ENCODE measurements around the gene SLC26A11. TPM values are rescaled to one million over a fixed set of nuclear protein-coding genes. Genes with fewer than 3 reads are reported as not detected.

SLC26A11 gene
- total and polyA plus RNA-seq, 7 donors = 2.3 to 14.5 (median 9.3) TPM

DNA sequence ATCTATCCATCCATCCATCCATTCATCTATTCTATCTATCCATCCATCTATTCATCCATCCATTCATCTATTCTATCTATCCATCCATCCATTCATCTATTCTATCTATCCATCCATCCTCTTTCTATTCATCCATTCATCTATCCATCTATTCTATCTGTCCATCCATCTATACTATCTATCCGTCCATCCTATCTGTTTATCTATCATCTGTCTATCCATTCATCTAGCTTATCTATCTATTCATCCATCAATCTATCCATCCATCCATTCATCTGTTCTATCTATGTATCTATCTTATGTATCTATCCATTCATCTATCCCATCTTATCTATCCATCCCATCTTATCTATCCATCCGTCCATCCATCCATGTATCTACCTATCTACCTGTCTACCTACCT, 49.2 kb downstream of the SLC26A11 start:
- Histone ChIP-seq H3K36me3 (peaks cover 0 to 63% (median 13%) of the 10 kb centered on the region in 4 donors), H3K9me3 (no peaks in the 10 kb centered on the region), H3K27me3 (no peaks in the 10 kb centered on the region), H3K4me3 (no peak overlapping the region), H3K27ac (no peak overlapping the region), H3K4me1 (peaks cover 0 to 4% (median 3%) of the 10 kb centered on the region in 4 donors)
- no peak for TF ChIP-seq POLR2A (IDR thresholded peaks at IDR 0.05)
- intact Hi-C loops (cut with DNase I) = no loop called here
- WGBS, 2 donors = 90 to 92% methylated on average over 2 of the region's 2 CpGs
- no peak for DNase-seq

DNA sequence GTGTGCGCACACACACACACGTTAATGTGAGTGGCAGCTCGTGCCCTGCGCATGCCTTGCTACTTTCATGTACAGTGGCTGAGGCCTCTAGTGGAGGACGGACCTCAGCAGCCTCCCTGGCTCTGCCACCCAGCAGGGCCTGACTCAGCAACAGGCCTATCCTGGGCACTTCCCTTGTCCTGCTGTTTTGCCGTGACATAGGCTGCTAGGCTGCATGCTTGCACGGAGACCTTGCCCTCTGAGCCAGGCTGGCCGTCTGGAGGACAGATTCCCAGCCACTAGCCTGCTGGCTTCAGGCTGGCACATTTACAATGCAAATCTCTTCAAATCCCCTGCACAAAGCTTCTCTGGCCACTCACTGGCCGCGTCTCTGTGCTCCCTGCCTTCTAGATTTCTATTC, 49.9 kb downstream of the SLC26A11 start:
- H3K4me3 ChIP-seq = no peak overlapping the region

DNA sequence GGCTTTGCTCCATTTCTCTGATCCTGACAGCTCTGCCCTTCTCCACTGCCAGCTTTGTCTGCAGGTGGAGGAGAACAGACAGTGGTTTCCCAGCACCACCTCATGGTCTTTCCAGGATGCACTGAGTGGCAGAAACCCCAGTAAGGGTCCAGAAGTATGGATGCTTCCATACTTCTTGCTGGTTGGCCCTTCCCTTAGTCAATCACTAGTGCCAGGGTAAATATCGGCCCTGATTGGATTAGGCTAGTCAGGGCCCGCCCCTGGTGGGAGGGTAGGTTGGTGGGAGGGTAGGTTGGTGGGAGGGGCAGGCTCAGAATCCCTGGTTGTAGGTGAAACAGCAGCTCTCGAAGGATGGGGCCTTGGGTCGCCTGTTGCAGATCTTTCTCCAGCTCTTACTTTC, 50.6 kb downstream of the SLC26A11 start:
- H3K4me1 ChIP-seq = no peaks in the 10 kb centered on the region
- 80 to 90% methylated on average over 4 of the region's 4 CpGs for WGBS, 2 donors
- TF ChIP-seq EP300 (IDR thresholded peaks at IDR 0.05) (no peak), POLR2AphosphoS5 (IDR thresholded peaks at IDR 0.05) (no peak), POLR2A (IDR thresholded peaks at IDR 0.05) (no peak)
- TF ChIP-seq, protein P1, sequence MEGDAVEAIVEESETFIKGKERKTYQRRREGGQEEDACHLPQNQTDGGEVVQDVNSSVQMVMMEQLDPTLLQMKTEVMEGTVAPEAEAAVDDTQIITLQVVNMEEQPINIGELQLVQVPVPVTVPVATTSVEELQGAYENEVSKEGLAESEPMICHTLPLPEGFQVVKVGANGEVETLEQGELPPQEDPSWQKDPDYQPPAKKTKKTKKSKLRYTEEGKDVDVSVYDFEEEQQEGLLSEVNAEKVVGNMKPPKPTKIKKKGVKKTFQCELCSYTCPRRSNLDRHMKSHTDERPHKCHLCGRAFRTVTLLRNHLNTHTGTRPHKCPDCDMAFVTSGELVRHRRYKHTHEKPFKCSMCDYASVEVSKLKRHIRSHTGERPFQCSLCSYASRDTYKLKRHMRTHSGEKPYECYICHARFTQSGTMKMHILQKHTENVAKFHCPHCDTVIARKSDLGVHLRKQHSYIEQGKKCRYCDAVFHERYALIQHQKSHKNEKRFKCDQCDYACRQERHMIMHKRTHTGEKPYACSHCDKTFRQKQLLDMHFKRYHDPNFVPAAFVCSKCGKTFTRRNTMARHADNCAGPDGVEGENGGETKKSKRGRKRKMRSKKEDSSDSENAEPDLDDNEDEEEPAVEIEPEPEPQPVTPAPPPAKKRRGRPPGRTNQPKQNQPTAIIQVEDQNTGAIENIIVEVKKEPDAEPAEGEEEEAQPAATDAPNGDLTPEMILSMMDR (IDR thresholded peaks at IDR 0.05) = no peak
- intact Hi-C loops (cut with DNase I) = no loop called here
- H3K27ac ChIP-seq = no peak overlapping the region
- no peaks in the 10 kb centered on the region for H3K9me3 ChIP-seq
- peaks cover 0 to 56% (median 12%) of the 10 kb centered on the region in 4 donors for H3K36me3 ChIP-seq
- no peak overlapping the region for H3K4me3 ChIP-seq
- no peaks in the 10 kb centered on the region for H3K27me3 ChIP-seq
- DNase-seq = no peak

More for the DNA sequence above, 49.9 kb downstream of the SLC26A11 start:
- Histone ChIP-seq H3K36me3 (peaks cover 0 to 63% (median 13%) of the 10 kb centered on the region in 4 donors), H3K27me3 (no peaks in the 10 kb centered on the region), H3K4me1 (no peaks in the 10 kb centered on the region), H3K27ac (no peak overlapping the region), H3K9me3 (no peaks in the 10 kb centered on the region)
- intact Hi-C loops (cut with DNase I) = no loop called here
- no peak for DNase-seq
- 92 to 94% methylated on average over 10 of the region's 10 CpGs for WGBS, 2 donors
- TF ChIP-seq EP300 (IDR thresholded peaks at IDR 0.05) (no peak), POLR2A (IDR thresholded peaks at IDR 0.05) (no peak), POLR2AphosphoS5 (IDR thresholded peaks at IDR 0.05) (no peak)
- TF ChIP-seq, protein P1 (IDR thresholded peaks at IDR 0.05) = no peak

DNA sequence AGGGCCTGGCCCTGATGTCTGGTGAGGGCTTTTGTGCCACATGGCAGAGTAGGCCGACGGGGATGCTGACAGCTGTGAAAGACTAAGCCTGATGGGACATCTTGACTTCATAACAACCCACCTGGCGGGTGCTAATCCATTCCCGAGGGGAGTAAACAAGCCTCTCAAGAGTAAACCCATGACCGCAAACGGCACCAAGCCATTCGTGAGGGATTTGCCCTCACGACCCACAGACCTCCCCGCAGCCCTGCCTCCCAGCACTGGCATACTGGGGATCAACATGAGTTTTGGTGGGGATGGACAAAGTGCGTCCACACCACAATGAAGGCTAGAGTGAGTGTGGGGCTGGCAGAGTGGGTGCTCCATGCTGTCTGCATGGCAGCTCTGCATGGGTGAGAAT, 52.1 kb downstream of the SLC26A11 start:
- Histone ChIP-seq H3K36me3 (peaks cover 0 to 41% (median 11%) of the 10 kb centered on the region in 4 donors), H3K4me1 (peaks cover 0 to under 1% (median 0%) of the 10 kb centered on the region in 4 donors), H3K27ac (no peak overlapping the region), H3K27me3 (no peaks in the 10 kb centered on the region), H3K9me3 (no peaks in the 10 kb centered on the region), H3K4me3 (no peak overlapping the region)
- no peak for DNase-seq
- intact Hi-C loops (cut with DNase I) = no loop called here
- 92 to 93% methylated on average over 10 of the region's 10 CpGs for WGBS, 2 donors
- no peak for TF ChIP-seq POLR2A (IDR thresholded peaks at IDR 0.05)
- TF ChIP-seq, protein P1 (IDR thresholded peaks at IDR 0.05) = no peak
- TF ChIP-seq POLR2AphosphoS5 (IDR thresholded peaks at IDR 0.05) = no peak
- no peak for TF ChIP-seq EP300 (IDR thresholded peaks at IDR 0.05)

DNA sequence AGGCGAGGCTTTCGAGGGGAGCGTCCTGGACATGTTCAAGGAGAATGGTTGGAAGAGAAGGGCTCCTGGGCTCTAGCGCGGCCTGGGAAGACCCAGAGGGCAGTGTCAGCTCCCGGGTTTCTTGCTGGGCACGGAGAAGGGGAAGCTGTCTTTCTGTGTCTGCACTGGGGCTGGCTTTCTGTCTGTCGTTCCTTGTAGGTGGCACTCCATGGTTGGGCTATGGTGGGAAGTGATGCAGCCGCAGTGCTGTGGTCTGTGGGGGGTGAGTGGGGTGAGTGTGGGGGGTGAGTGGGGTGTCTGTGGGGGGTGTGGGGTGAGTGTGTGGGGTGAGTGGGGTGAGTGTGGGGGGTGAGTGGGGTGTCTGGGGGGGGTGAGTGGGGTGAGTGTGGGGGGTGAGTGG, 54.1 kb downstream of the SLC26A11 start:
- Histone ChIP-seq H3K4me3 (no peak overlapping the region), H3K27me3 (no peaks in the 10 kb centered on the region)
- 85 to 89% methylated on average over 9 of the region's 9 CpGs for WGBS, 2 donors

More for the DNA sequence above, 54.1 kb downstream of the SLC26A11 start:
- no peaks in the 10 kb centered on the region for H3K9me3 ChIP-seq
- H3K36me3 ChIP-seq = peaks cover 0 to 32% (median 7%) of the 10 kb centered on the region in 4 donors
- H3K4me1 ChIP-seq = peaks cover 0 to 14% (median 5%) of the 10 kb centered on the region in 4 donors
- intact Hi-C loops (cut with DNase I) = no loop called here
- H3K27ac ChIP-seq = no peak overlapping the region
- no peak for DNase-seq
- TF ChIP-seq, protein P1 (IDR thresholded peaks at IDR 0.05) = no peak
- TF ChIP-seq POLR2AphosphoS5 (IDR thresholded peaks at IDR 0.05) (no peak), POLR2A (IDR thresholded peaks at IDR 0.05) (no peak), EP300 (IDR thresholded peaks at IDR 0.05) (no peak)
